Nephron progenitor cell (in vitro differentiated cells): Measurements from ENCODE around the gene CDS1.

Experiments
- DNase-seq: peaks from one replicate; pipeline ENCODE4 v3.0.0; 2021
- H3K27ac Mint-ChIP-seq: 2 replicates; pipeline ENCODE4 v1.8.0; 2021; ENCODE audit warnings: mild to moderate bottlenecking, moderate library complexity, mixed read lengths
- H3K27me3 Mint-ChIP-seq: 2 replicates; pipeline ENCODE4 v1.8.0; 2021; ENCODE audit warnings: mild to moderate bottlenecking, low read depth, mixed read lengths; ENCODE audit not compliant: poor library complexity
- H3K36me3 Mint-ChIP-seq: 2 replicates; pipeline ENCODE4 v1.8.0; 2021; ENCODE audit warnings: low read depth, mixed read lengths
- H3K4me1 Mint-ChIP-seq: 2 replicates; pipeline ENCODE4 v1.8.0; 2021; ENCODE audit warnings: mixed read lengths
- H3K4me3 Mint-ChIP-seq: 2 replicates; pipeline ENCODE4 v1.8.0; 2021; ENCODE audit warnings: mild to moderate bottlenecking, moderate library complexity, mixed read lengths
- H3K9me3 Mint-ChIP-seq: 2 replicates; pipeline ENCODE4 v1.8.0; 2021; ENCODE audit warnings: mild to moderate bottlenecking, moderate library complexity, mixed read lengths
- CTCF ChIP-seq: fragments of 200-600 bp; sonication (generic); IDR thresholded peaks from 2 replicates; pipeline ENCODE4 v1.5.0; 2021; ENCODE audit warnings: antibody characterized with exemption

Gene CDS1

GRCh38 chr4:84563002-84563401, 19.9 kb upstream of the CDS1 start:
- H3K27ac Mint-ChIP-seq, result no peak overlapping the region
- H3K9me3 Mint-ChIP-seq, result no peaks in the 10 kb centered on the region
- no peak overlapping the region for H3K4me3 Mint-ChIP-seq
- DNase-seq, result no peak
- H3K36me3 Mint-ChIP-seq, result no peaks in the 10 kb centered on the region
- peaks cover 8% of the 10 kb centered on the region for H3K4me1 Mint-ChIP-seq
- TF ChIP-seq CTCF, result no peak
- peaks cover 8% of the 10 kb centered on the region for H3K27me3 Mint-ChIP-seq

DNA sequence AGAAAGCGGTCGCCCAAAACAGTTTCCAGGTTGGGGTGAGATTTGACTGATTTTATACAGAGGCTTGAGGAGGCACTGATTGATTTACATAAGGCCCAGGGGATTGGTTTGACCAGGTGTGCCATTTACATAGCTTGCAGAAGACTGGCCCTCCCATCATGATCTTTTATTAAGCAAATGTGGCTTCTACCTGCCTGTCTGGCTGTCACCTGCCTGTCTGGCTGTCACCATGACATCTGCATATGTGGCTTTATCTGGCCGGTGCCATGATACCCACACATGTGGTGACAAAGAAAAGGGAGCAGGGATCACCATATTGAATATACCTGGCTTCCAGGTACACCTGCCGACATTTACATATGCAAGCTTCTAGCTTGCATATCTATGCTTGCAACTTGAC, 17.0 kb upstream of the CDS1 start:
- H3K27ac Mint-ChIP-seq, result no peak overlapping the region
- H3K4me1 Mint-ChIP-seq, result no peaks in the 10 kb centered on the region
- TF ChIP-seq CTCF, result no peak
- no peak for DNase-seq
- H3K27me3 Mint-ChIP-seq, result peaks cover 9% of the 10 kb centered on the region
- no peaks in the 10 kb centered on the region for H3K9me3 Mint-ChIP-seq
- no peaks in the 10 kb centered on the region for H3K36me3 Mint-ChIP-seq
- H3K4me3 Mint-ChIP-seq, result no peak overlapping the region

- Mint-ChIP-seq H3K36me3 (no peaks in the 10 kb centered on the region), H3K27ac (no peak overlapping the region), H3K9me3 (no peaks in the 10 kb centered on the region), H3K27me3 (peaks cover 9% of the 10 kb centered on the region), H3K4me1 (no peaks in the 10 kb centered on the region), H3K4me3 (no peak overlapping the region)
- no peak for TF ChIP-seq CTCF
- no peak for DNase-seq
Measured at GRCh38 chr4:84568496-84568895, 14.4 kb upstream of the CDS1 start.

DNA sequence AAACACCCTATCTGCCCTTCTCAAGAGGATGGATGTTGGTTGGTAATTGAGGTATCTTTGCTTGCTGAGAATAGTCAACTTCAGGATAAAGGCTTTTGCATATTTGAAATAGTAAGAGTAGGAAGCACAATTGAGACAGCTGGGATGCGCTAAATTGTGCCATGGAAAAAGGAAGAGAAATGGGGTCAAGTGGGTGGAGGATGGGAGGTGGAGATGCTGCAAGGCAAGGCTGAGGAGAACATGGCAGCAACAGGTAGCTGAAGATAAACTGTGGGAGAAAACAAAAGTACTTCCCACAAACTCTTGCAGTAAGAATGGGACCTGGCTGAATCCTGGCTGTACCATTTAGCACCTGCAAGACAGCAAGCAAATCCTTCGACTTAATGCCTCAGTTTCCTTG, 13.9 kb upstream of the CDS1 start:
- Mint-ChIP-seq H3K27me3 (peaks cover 9% of the 10 kb centered on the region), H3K36me3 (no peaks in the 10 kb centered on the region), H3K4me1 (no peaks in the 10 kb centered on the region), H3K27ac (no peak overlapping the region), H3K4me3 (no peak overlapping the region), H3K9me3 (no peaks in the 10 kb centered on the region)
- no peak for DNase-seq
- TF ChIP-seq CTCF, result no peak

GRCh38 chr4:84573385-84574068, 9.4 kb upstream of the CDS1 start:
- DNase-seq, result no peak
- Mint-ChIP-seq H3K4me1 (peaks cover under 1% of the 10 kb centered on the region), H3K27me3 (peaks cover 4% of the 10 kb centered on the region), H3K4me3 (no peak overlapping the region), H3K36me3 (no peaks in the 10 kb centered on the region), H3K27ac (no peak overlapping the region), H3K9me3 (no peaks in the 10 kb centered on the region)
- TF ChIP-seq CTCF, result no peak

DNA sequence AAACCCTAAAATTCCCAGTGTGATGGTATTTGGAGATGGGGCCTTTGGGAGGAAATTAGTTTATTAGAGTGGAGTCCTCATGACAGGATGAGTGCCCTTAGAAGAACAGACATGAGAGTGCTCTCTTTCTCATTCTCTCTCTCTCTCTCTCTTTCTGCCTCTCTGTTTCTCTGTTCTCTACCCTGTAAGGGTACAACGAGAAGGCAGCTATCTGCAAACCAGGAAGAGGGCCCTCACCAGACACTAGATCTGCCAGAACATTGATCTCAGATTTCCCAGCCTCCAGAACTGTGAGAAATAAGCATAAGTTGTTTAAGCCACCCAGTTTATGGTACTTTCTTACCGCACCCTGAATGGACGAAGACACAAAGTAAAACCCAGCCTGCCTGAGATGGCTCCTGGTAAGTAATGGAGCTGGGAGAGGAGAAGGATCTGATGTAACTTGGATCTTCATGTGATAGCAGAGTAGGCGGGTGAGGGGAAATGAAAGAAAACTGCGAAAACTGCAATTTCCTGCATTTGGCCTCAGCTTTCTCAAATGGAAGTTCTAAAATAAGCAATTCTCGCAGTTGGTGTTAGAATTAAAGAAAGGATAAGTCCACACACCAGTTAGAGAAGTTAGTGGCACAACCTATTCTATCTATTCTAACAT, 8.7 kb upstream of the CDS1 start:
- H3K4me3 Mint-ChIP-seq, result no peak overlapping the region
- H3K27ac Mint-ChIP-seq, result no peak overlapping the region
- H3K27me3 Mint-ChIP-seq, result no peaks in the 10 kb centered on the region
- TF ChIP-seq CTCF, result no peak
- no peaks in the 10 kb centered on the region for H3K9me3 Mint-ChIP-seq
- peaks cover 8% of the 10 kb centered on the region for H3K4me1 Mint-ChIP-seq
- no peaks in the 10 kb centered on the region for H3K36me3 Mint-ChIP-seq
- no peak for DNase-seq
